IMR-90 (cell line): ENCODE data around the gene KCNT2. TPM values are rescaled to one million over a fixed set of nuclear protein-coding genes. Genes with fewer than 3 reads are reported as not detected.

Experiments
- ATAC-seq: fragments of 200-7000 bp; cut with Tn5 transposase; 2 replicates; pipeline ENCODE4 v1.9.1; 2020; ENCODE audit warnings: low read depth, mild to moderate bottlenecking, moderate library complexity
- BruUV-seq: library from RNA; stranded (reverse); fragments of 400-500 nt; replicated peaks from 2 replicates; lab custom pipeline; 2021; lab: Mats Ljungman, UMichigan
- CTCF ChIA-PET: fragments of 300-600 bp; formaldehyde crosslinking; extraction: SDS; loops from one replicate; lab custom pipeline; 2021; ENCODE audit warnings: antibody characterized with exemption; lab: Yijun Ruan, JAX
- POLR2A ChIA-PET: fragments of 300-600 bp; sonication (Branson Sonifier 250); formaldehyde crosslinking; loops from one replicate; lab custom pipeline; 2022; ENCODE audit warnings: antibody characterized with exemption; ENCODE audit not compliant: unreplicated experiment; lab: Charles Lee
- DNase-seq: peaks from one replicate; pipeline ENCODE4 v3.0.0; 2013
- H2AFZ ChIP-seq: replicated peaks from 2 replicates; pipeline ENCODE3; 2013; ENCODE audit warnings: low read length, mild to moderate bottlenecking; ENCODE audit not compliant: poor library complexity
- H2AK5ac ChIP-seq: 2 replicates; pipeline ENCODE4 v1.6.1; 2013; ENCODE audit warnings: low read depth, low read length, inconsistent platforms
- H2AK9ac ChIP-seq: replicated peaks from 2 replicates; pipeline ENCODE3; 2013; ENCODE audit warnings: mild to moderate bottlenecking, low read depth, low read length, moderate library complexity; ENCODE audit not compliant: poor library complexity
- H2BK120ac ChIP-seq: 2 replicates; pipeline ENCODE4 v1.6.1; 2013; ENCODE audit warnings: low read depth, low read length, inconsistent platforms
- H2BK15ac ChIP-seq: 3 replicates; pipeline ENCODE4 v1.6.1; 2013; ENCODE audit warnings: low read depth, low read length, inconsistent platforms
- H2BK20ac ChIP-seq: 2 replicates; pipeline ENCODE4 v1.6.1; 2013; ENCODE audit warnings: low read depth, mild to moderate bottlenecking, inconsistent platforms, low read length, moderate library complexity
- H2BK5ac ChIP-seq: 2 replicates; pipeline ENCODE4 v1.6.1; 2013; ENCODE audit warnings: mild to moderate bottlenecking, low read depth, low read length, inconsistent platforms; ENCODE audit not compliant: poor library complexity, severe bottlenecking
- H3K14ac ChIP-seq: replicated peaks from 2 replicates; pipeline ENCODE4 v1.6.1; 2013; ENCODE audit warnings: low read depth, low read length, inconsistent platforms
- H3K18ac ChIP-seq: 2 replicates; pipeline ENCODE4 v1.6.1; 2013; ENCODE audit warnings: low read depth, low read length, control low read depth
- H3K23ac ChIP-seq: 2 replicates; pipeline ENCODE4 v1.6.1; 2013; ENCODE audit warnings: low read depth, low read length, inconsistent platforms
- H3K27ac ChIP-seq: 2 replicates; pipeline ENCODE4 v1.5.1; 2013; ENCODE audit warnings: mild to moderate bottlenecking, control low read depth, low read length; ENCODE audit not compliant: insufficient read depth
- H3K27me3 ChIP-seq: 2 replicates; pipeline ENCODE4 v1.6.1; 2013; ENCODE audit warnings: low read length; ENCODE audit not compliant: control insufficient read depth, insufficient read depth
- H3K36me3 ChIP-seq: 2 replicates; pipeline ENCODE4 v1.6.1; 2013; ENCODE audit warnings: low read length, mixed read lengths; ENCODE audit not compliant: control insufficient read depth, insufficient read depth
- H3K4ac ChIP-seq: 2 replicates; pipeline ENCODE4 v1.6.1; 2013; ENCODE audit warnings: low read depth, low read length, inconsistent platforms
- H3K4me1 ChIP-seq: 2 replicates; pipeline ENCODE4 v1.6.1; 2013; ENCODE audit warnings: low read length, mixed read lengths; ENCODE audit not compliant: control insufficient read depth, insufficient read depth
- H3K4me2 ChIP-seq: 2 replicates; pipeline ENCODE4 v1.6.1; 2013; ENCODE audit warnings: low read depth, mild to moderate bottlenecking, control low read depth, low read length, moderate library complexity
- H3K4me3 ChIP-seq: 2 replicates; pipeline ENCODE4 v1.5.1; 2013; ENCODE audit warnings: low read depth, mild to moderate bottlenecking, control low read depth, low read length, moderate library complexity; ENCODE audit not compliant: insufficient read depth
- H3K56ac ChIP-seq: 2 replicates; pipeline ENCODE4 v1.6.1; 2013; ENCODE audit warnings: low read length, inconsistent platforms; ENCODE audit not compliant: insufficient read depth; ENCODE audit errors: extremely low read depth
- H3K79me1 ChIP-seq, 2 experiments: 2 replicates each; pipeline ENCODE4 v1.6.1; 2013; ENCODE audit warnings: low read length in 2 of 2, inconsistent platforms in 1 of 2, low read depth in 1 of 2
- H3K9ac ChIP-seq: 2 replicates; pipeline ENCODE4 v1.6.1; 2013; ENCODE audit warnings: low read depth, low read length, control low read depth
- H3K9me1 ChIP-seq: 2 replicates; pipeline ENCODE4 v1.6.1; 2013; ENCODE audit warnings: low read length, inconsistent platforms; ENCODE audit not compliant: insufficient read depth
- H3K9me3 ChIP-seq: 2 replicates; pipeline ENCODE4 v1.6.1; 2013; ENCODE audit warnings: low read length; ENCODE audit not compliant: control insufficient read depth, insufficient read depth
- H4K20me1 ChIP-seq: 2 replicates; pipeline ENCODE4 v1.6.1; 2013; ENCODE audit warnings: low read length, inconsistent platforms; ENCODE audit not compliant: insufficient read depth
- H4K5ac ChIP-seq: 2 replicates; pipeline ENCODE4 v1.6.1; 2013; ENCODE audit warnings: mild to moderate bottlenecking, low read depth, low read length, control low read depth
- H4K8ac ChIP-seq, 2 experiments: 2 replicates each; pipeline ENCODE4 v1.6.1; 2013; ENCODE audit warnings: low read depth in 2 of 2, low read length in 2 of 2, control low read depth in 1 of 2, inconsistent platforms in 1 of 2
- H4K91ac ChIP-seq: 2 replicates; pipeline ENCODE4 v1.6.1; 2013; ENCODE audit warnings: low read depth, low read length, inconsistent platforms; ENCODE audit not compliant: insufficient read depth
- CEBPB ChIP-seq: IDR thresholded peaks from 2 replicates; pipeline ENCODE4 v1.6.1; 2012; ENCODE audit warnings: low read depth, low read length, improper control_type of control experiment
- NFE2L2 ChIP-seq: fragments of 150-350 bp; IDR thresholded peaks from 2 replicates; pipeline ENCODE4 v1.6.1; 2016; ENCODE audit warnings: low read depth, mild to moderate bottlenecking, low read length
- SMC3 ChIP-seq: fragments of 150-350 bp; IDR thresholded peaks from 2 replicates; pipeline ENCODE4 v1.6.1; 2016; ENCODE audit warnings: low read depth, mild to moderate bottlenecking, antibody characterized with exemption, low read length, moderate library complexity
- WGBS, 2 experiments: methylation state at CpG; one replicate each; pipeline versions ENCODE4 v1.1.5 to v1.1.7; 2013; ENCODE audit warnings: missing lambda C conversion rate in 2 of 2; ENCODE audit not compliant: insufficient read length in 1 of 2; ENCODE audit errors: extremely low coverage in 2 of 2; 5-methylcytosine and 5-hydroxymethylcytosine counted together
- dilution Hi-C: fragments of 300-500 bp; cut with HindIII; formaldehyde crosslinking; loops from one replicate; pipeline ENCODE4 v1.14.3; 2018; ENCODE audit warnings: low sequenced_read_pairs; ENCODE audit not compliant: unreplicated experiment
- in situ Hi-C: fragments of 300-500 bp; cut with MboI; formaldehyde crosslinking; loops from 3 replicates; pipeline ENCODE4 v1.14.3; 2019; ENCODE audit warnings: low sequenced_read_pairs, inconsistent platforms, mixed read lengths
- intact Hi-C: fragments of 100-400 bp; cut with micrococcal nuclease; formaldehyde crosslinking; loops from 2 replicates; pipeline ENCODE4 v1.10.0; 2022
- polyA plus RNA-seq, 3 experiments: library from polyadenylated mRNA; depleted of rRNA; stranded (reverse); fragments of >200 nt; gene quantifications; 2 replicates each; pipeline ENCODE4 v1.2.3, GENCODE V29; 2012; ENCODE audit warnings: low replicate concordance in 1 of 3
- total RNA-seq: library from RNA; depleted of rRNA; stranded (reverse); fragments of >200 nt; gene quantifications from 2 replicates; pipeline ENCODE4 v1.2.3, GENCODE V29; 2012

Gene KCNT2
- total and polyA plus RNA-seq, 2 of the 4 experiments (the other 2 are of a cell fraction), result 0.22 to 0.72 TPM

- ATAC-seq, result no peak
- no peak overlapping the region; the same call in 1 of the 2 replicates for H3K56ac ChIP-seq
- in situ Hi-C loops (loop anchor here (10.0 kb wide), 1 partner anchor 320 kb away; no protein-coding TSS in a partner anchor), intact Hi-C loops (no loop called here), dilution Hi-C loops (loop anchor here (25.0 kb wide), 1 partner anchor 318 kb away; the partner anchor contains the start of gene CFH)
- no peak overlapping the region for H2AK9ac ChIP-seq
- no peak for DNase-seq
- no peak overlapping the region for H2AFZ ChIP-seq
- ChIA-PET POLR2A (no interaction called here), CTCF (interaction anchor here (2.0 kb wide), 1 partner anchor 11 kb away, joined by 4 read pairs; no protein-coding TSS in a partner anchor)
- H3K9me1 ChIP-seq, result no peaks in the 10 kb centered on the region
- H3K79me1 ChIP-seq, result no peaks in the 10 kb centered on the region
- no peak overlapping the region for H3K18ac ChIP-seq
- H4K20me1 ChIP-seq, result no peaks in the 10 kb centered on the region
- no peak overlapping the region for H3K9ac ChIP-seq
- no peak overlapping the region for H4K5ac ChIP-seq
- H3K4me1 ChIP-seq, result no peaks in the 10 kb centered on the region
- TF ChIP-seq SMC3, result no peak
- no peak for TF ChIP-seq CEBPB
- no peak for TF ChIP-seq NFE2L2
- H2BK20ac ChIP-seq, result no peak overlapping the region
- no peak overlapping the region for H3K4me3 ChIP-seq
- no peak overlapping the region for H4K91ac ChIP-seq
- H2BK15ac ChIP-seq, result no peak overlapping the region
- H3K36me3 ChIP-seq, result no peaks in the 10 kb centered on the region
- BruUV-seq, result no TSS peak
- no peak overlapping the region for H3K4me2 ChIP-seq
- no peak overlapping the region for H2BK5ac ChIP-seq
- no peaks in the 10 kb centered on the region for H3K27me3 ChIP-seq
- H3K9me3 ChIP-seq, result no peaks in the 10 kb centered on the region
- no peak overlapping the region for H2AK5ac ChIP-seq
- no peak overlapping the region for H3K27ac ChIP-seq
- H3K4ac ChIP-seq, result no peak overlapping the region
- no CpG with 5 or more reads among the region's 2 CpGs for whole genome bisulfite sequencing, 2 experiments
- no peak overlapping the region for H3K14ac ChIP-seq
- no peak overlapping the region for H2BK120ac ChIP-seq
- H3K23ac ChIP-seq, result no peak overlapping the region
- no peak overlapping the region for H4K8ac ChIP-seq
Measured at GRCh38 chr1:196344453-196344852, 263.8 kb downstream of the KCNT2 start.
